K562 (cell line): ENCODE data around the gene CPN2.

Source experiments
- POLR2A ChIP-seq: fragments of 450-650 bp; conservative IDR thresholded peaks from 2 replicates; pipeline ENCODE4 v1.6.1; 2016
- TF ChIP-seq, protein P1 (sequence below): sonication (generic); formaldehyde crosslinking; IDR thresholded peaks from 2 replicates; pipeline ENCODE4 v1.8.1; 2023; ENCODE audit warnings: mild to moderate bottlenecking, missing genetic modification reagents
- TF ChIP-seq, protein P2 (sequence below): fragments of 250-450 bp; sonication (Bioruptor Pico); IDR thresholded peaks from 2 replicates; pipeline ENCODE4 v1.5.0; 2021; ENCODE audit warnings: mild to moderate bottlenecking, borderline replicate concordance
- TF ChIP-seq, protein P3 (sequence below), 3 experiments: IDR thresholded peaks in 2 of 3; conservative IDR thresholded peaks in 1 of 3; 2 replicates each; pipeline ENCODE4 v1.5.1; 2011 to 2012; ENCODE audit warnings: low read length in 3 of 3, mild to moderate bottlenecking in 3 of 3, control low read depth in 2 of 3, improper control_type of control experiment in 1 of 3, inconsistent platforms in 1 of 3, low read depth in 1 of 3, mixed read lengths in 1 of 3, moderate library complexity in 1 of 3; ENCODE audit not compliant: insufficient read depth in 2 of 3
- TF ChIP-seq, protein P4 (sequence below): fragments of 250-450 bp; sonication (Bioruptor Pico); IDR thresholded peaks from 2 replicates; pipeline ENCODE4 v1.8.0; 2022; ENCODE audit warnings: inconsistent platforms

DNA sequence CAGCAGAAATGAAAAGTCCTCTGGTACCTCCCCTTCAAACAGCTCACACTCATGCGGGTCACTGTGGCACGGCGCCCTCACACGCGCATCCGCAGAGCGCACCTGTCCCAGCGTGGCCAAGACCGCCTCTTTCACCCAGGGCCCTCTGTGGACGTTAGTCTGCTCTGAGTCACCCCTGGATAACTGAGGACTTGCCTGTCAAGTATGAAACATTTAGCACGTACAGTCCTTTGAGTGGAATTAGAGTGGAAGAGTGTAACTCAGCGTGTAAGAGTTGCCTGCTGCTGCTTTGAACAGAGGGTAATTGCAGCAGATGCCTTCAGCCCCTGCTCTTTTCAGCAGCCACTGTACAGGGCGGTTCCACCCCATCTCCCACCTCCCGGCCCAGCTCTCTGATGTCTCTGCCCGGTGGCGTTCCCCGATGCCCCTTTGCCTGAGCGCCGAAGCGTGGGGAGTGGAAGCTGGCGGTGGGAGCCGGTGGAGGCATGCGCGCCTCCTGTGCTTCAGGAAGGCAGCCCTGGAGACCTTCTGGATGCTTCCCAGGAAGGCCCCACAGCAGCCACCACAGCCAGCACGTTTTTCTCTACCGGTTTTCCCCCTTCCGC, 23.0 kb downstream of the CPN2 start:
- TF ChIP-seq, protein P1, sequence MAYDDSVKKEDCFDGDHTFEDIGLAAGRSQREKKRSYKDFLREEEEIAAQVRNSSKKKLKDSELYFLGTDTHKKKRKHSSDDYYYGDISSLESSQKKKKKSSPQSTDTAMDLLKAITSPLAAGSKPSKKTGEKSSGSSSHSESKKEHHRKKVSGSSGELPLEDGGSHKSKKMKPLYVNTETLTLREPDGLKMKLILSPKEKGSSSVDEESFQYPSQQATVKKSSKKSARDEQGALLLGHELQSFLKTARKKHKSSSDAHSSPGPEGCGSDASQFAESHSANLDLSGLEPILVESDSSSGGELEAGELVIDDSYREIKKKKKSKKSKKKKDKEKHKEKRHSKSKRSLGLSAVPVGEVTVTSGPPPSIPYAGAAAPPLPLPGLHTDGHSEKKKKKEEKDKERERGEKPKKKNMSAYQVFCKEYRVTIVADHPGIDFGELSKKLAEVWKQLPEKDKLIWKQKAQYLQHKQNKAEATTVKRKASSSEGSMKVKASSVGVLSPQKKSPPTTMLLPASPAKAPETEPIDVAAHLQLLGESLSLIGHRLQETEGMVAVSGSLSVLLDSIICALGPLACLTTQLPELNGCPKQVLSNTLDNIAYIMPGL (CRISPR knock-in tag): no peak
- TF ChIP-seq, protein P2, sequence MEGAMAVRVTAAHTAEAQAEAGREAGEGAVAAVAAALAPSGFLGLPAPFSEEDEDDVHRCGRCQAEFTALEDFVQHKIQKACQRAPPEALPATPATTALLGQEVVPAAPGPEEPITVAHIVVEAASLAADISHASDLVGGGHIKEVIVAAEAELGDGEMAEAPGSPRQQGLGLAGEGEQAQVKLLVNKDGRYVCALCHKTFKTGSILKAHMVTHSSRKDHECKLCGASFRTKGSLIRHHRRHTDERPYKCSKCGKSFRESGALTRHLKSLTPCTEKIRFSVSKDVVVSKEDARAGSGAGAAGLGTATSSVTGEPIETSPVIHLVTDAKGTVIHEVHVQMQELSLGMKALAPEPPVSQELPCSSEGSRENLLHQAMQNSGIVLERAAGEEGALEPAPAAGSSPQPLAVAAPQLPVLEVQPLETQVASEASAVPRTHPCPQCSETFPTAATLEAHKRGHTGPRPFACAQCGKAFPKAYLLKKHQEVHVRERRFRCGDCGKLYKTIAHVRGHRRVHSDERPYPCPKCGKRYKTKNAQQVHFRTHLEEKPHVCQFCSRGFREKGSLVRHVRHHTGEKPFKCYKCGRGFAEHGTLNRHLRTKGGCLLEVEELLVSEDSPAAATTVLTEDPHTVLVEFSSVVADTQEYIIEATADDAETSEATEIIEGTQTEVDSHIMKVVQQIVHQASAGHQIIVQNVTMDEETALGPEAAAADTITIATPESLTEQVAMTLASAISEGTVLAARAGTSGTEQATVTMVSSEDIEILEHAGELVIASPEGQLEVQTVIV (CRISPR knock-in tag): no peak
- TF ChIP-seq, protein P3, sequence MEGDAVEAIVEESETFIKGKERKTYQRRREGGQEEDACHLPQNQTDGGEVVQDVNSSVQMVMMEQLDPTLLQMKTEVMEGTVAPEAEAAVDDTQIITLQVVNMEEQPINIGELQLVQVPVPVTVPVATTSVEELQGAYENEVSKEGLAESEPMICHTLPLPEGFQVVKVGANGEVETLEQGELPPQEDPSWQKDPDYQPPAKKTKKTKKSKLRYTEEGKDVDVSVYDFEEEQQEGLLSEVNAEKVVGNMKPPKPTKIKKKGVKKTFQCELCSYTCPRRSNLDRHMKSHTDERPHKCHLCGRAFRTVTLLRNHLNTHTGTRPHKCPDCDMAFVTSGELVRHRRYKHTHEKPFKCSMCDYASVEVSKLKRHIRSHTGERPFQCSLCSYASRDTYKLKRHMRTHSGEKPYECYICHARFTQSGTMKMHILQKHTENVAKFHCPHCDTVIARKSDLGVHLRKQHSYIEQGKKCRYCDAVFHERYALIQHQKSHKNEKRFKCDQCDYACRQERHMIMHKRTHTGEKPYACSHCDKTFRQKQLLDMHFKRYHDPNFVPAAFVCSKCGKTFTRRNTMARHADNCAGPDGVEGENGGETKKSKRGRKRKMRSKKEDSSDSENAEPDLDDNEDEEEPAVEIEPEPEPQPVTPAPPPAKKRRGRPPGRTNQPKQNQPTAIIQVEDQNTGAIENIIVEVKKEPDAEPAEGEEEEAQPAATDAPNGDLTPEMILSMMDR (IDR thresholded peaks at IDR 0.05 in 2 of 3, conservative IDR thresholded peaks at IDR 0.05 in 1 of 3; ENCODE audit: insufficient read depth in 2 of 3, low read depth in 1 of 3, low read length in 3 of 3): no peak
- TF ChIP-seq, protein P4, sequence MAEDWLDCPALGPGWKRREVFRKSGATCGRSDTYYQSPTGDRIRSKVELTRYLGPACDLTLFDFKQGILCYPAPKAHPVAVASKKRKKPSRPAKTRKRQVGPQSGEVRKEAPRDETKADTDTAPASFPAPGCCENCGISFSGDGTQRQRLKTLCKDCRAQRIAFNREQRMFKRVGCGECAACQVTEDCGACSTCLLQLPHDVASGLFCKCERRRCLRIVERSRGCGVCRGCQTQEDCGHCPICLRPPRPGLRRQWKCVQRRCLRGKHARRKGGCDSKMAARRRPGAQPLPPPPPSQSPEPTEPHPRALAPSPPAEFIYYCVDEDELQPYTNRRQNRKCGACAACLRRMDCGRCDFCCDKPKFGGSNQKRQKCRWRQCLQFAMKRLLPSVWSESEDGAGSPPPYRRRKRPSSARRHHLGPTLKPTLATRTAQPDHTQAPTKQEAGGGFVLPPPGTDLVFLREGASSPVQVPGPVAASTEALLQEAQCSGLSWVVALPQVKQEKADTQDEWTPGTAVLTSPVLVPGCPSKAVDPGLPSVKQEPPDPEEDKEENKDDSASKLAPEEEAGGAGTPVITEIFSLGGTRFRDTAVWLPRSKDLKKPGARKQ (CRISPR knock-in tag): no peak
- TF ChIP-seq POLR2A: no peak
